MM.1S (cell line): Measurements from ENCODE around the gene CPLX1.

Experiments used
- CTCF ChIP-seq: fragments of 300-600 bp; sonication (generic); IDR thresholded peaks from 2 replicates; pipeline ENCODE4 v1.5.1; 2016; ENCODE audit warnings: antibody characterized with exemption, low read length, mixed read lengths
- EZH2 ChIP-seq: fragments of 300-600 bp; sonication (generic); optimal IDR thresholded peaks from 2 replicates; pipeline ENCODE3; 2017; ENCODE audit warnings: low read depth, mild to moderate bottlenecking, antibody characterized with exemption, low read length, mixed read lengths
- EZH2phosphoT487 ChIP-seq: fragments of 300-600 bp; sonication (generic); IDR thresholded peaks from 2 replicates; pipeline ENCODE4 v1.6.1; 2018; ENCODE audit warnings: antibody characterized with exemption, low read length

GRCh38 chr4:788006-788635 lies 37.8 kb downstream of the CPLX1 start:
- TF ChIP-seq CTCF (no peak), EZH2 (no peak), EZH2phosphoT487 (no peak)
